HG03460 (cell line): Measurements from ENCODE around the gene RNF220.

Source experiments
- ATAC-seq: cut with Tn5 transposase; IDR thresholded peaks from one replicate; pipeline ENCODE4 v1.9.1; 2021; ENCODE audit not compliant: unreplicated experiment

The RNF220 gene

GRCh38 chr1:44405031-44405797, at the start of gene RNF220:
Gene RNF220, plus strand, starts transcription at chr1:44405255.
- no peak for ATAC-seq

GRCh38 chr1:44355582-44356305, 49.3 kb upstream of the RNF220 start:
- no peak for ATAC-seq

- no peak for ATAC-seq
Observed at GRCh38 chr1:44357710-44358109, 47.3 kb upstream of the RNF220 start.

- no peak for ATAC-seq
Observed at GRCh38 chr1:44359234-44359935, 45.7 kb upstream of the RNF220 start.

- no peak for ATAC-seq
Observed at GRCh38 chr1:44361478-44361877, 43.6 kb upstream of the RNF220 start.

GRCh38 chr1:44366371-44366975, 38.6 kb upstream of the RNF220 start:
- ATAC-seq = no peak

GRCh38 chr1:44367944-44368343, 37.1 kb upstream of the RNF220 start:
- ATAC-seq = no peak

- ATAC-seq = no peak
Observed at GRCh38 chr1:44368471-44369151, 36.4 kb upstream of the RNF220 start.

GRCh38 chr1:44371206-44371605, 33.8 kb upstream of the RNF220 start:
- ATAC-seq = no peak

GRCh38 chr1:44375547-44375946, 29.5 kb upstream of the RNF220 start:
- ATAC-seq = no peak

- ATAC-seq = no peak
Observed at GRCh38 chr1:44377925-44378784, 26.9 kb upstream of the RNF220 start.

- ATAC-seq = no peak
Observed at GRCh38 chr1:44380666-44381177, 24.3 kb upstream of the RNF220 start.

GRCh38 chr1:44388551-44388950, 16.5 kb upstream of the RNF220 start:
- no peak for ATAC-seq

GRCh38 chr1:44389437-44389836, 15.6 kb upstream of the RNF220 start:
- ATAC-seq = no peak

- ATAC-seq = no peak
Observed at GRCh38 chr1:44390277-44390676, 14.8 kb upstream of the RNF220 start.

- no peak for ATAC-seq
Observed at GRCh38 chr1:44401256-44402228, 3.5 kb upstream of the RNF220 start.

GRCh38 chr1:44405798-44406736, 1.0 kb downstream of the RNF220 start:
- ATAC-seq = no peak
